A673 (cell line): ENCODE measurements around the gene TAAR9. TPM values are rescaled to one million over a fixed set of nuclear protein-coding genes. Genes with fewer than 3 reads are reported as not detected.

Experiments
- BruUV-seq: library from RNA; stranded (reverse); fragments of 400-500 nt; replicated peaks from 2 replicates; lab custom pipeline; 2021; lab: Mats Ljungman, UMichigan
- CTCF ChIA-PET: fragments of 300-600 bp; sonication (Branson Sonifier 250); formaldehyde crosslinking; loops from one replicate; lab custom pipeline; 2022; ENCODE audit warnings: antibody characterized with exemption; lab: Charles Lee
- POLR2A ChIA-PET: fragments of 300-600 bp; sonication (Branson Sonifier 250); formaldehyde crosslinking; loops from one replicate; lab custom pipeline; 2022; ENCODE audit warnings: antibody characterized with exemption; ENCODE audit not compliant: low non-redundant PET; lab: Charles Lee
- DNase-seq: peaks from one replicate; pipeline ENCODE4 v3.0.0-alpha.2; 2015; ENCODE audit warnings: low spot score
- H3K27ac ChIP-seq: fragments of 200-600 bp; sonication (generic); 2 replicates; pipeline ENCODE4 v1.5.1; 2016; ENCODE audit warnings: mixed run types, low read depth, mild to moderate bottlenecking, mixed read lengths, antibody characterized with exemption, low read length; ENCODE audit not compliant: poor library complexity, severe bottlenecking
- H3K27me3 ChIP-seq: fragments of 200-600 bp; sonication (generic); replicated peaks from 2 replicates; pipeline ENCODE4 v1.6.1; 2017; ENCODE audit warnings: mixed run types, low read depth, mild to moderate bottlenecking, mixed read lengths, antibody characterized with exemption, low read length; ENCODE audit not compliant: insufficient read depth, poor library complexity
- H3K36me3 ChIP-seq: fragments of 200-600 bp; sonication (generic); 2 replicates; pipeline ENCODE4 v1.6.1; 2016; ENCODE audit warnings: mixed run types, mild to moderate bottlenecking, mixed read lengths, antibody characterized with exemption, low read length; ENCODE audit not compliant: insufficient read depth, poor library complexity, severe bottlenecking
- H3K4me1 ChIP-seq: fragments of 200-600 bp; sonication (generic); 2 replicates; pipeline ENCODE4 v1.6.1; 2017; ENCODE audit warnings: mixed run types, mild to moderate bottlenecking, mixed read lengths, antibody characterized with exemption, low read length; ENCODE audit not compliant: insufficient read depth, poor library complexity, severe bottlenecking
- H3K4me3 ChIP-seq: fragments of 200-600 bp; sonication (generic); 2 replicates; pipeline ENCODE4 v1.5.1; 2016; ENCODE audit warnings: low read depth, mixed run types, mild to moderate bottlenecking, mixed read lengths, low read length; ENCODE audit not compliant: poor library complexity, severe bottlenecking
- H3K9me3 ChIP-seq: fragments of 200-600 bp; sonication (generic); 2 replicates; pipeline ENCODE4 v1.6.1; 2016; ENCODE audit warnings: mixed run types, low read depth, mild to moderate bottlenecking, mixed read lengths, antibody characterized with exemption, low read length; ENCODE audit not compliant: poor library complexity, severe bottlenecking
- EZH2 ChIP-seq: fragments of 200-600 bp; sonication (generic); IDR thresholded peaks from 2 replicates; pipeline ENCODE4 v1.6.1; 2017; ENCODE audit warnings: borderline replicate concordance, low read depth, mild to moderate bottlenecking, mixed read lengths, antibody characterized with exemption, low read length; ENCODE audit not compliant: poor library complexity, severe bottlenecking
- intact Hi-C: fragments of 100-400 bp; cut with micrococcal nuclease; formaldehyde crosslinking; loops from one replicate; pipeline ENCODE4 v1.10.0; 2022; ENCODE audit not compliant: unreplicated experiment
- total RNA-seq: library from RNA; stranded (reverse); gene quantifications from 2 replicates; pipeline ENCODE4 v1.2.3, GENCODE V29; 2021
- TF ChIP-seq, protein P1 (sequence below): fragments of 300-800, 200-600 bp; sonication (generic); conservative IDR thresholded peaks from 2 replicates; pipeline ENCODE4 v1.5.1; 2017; ENCODE audit warnings: low read depth, mild to moderate bottlenecking, antibody characterized with exemption, low read length, moderate library complexity, mixed read lengths

TAAR9 gene
- total RNA-seq, 1 experiment from 2014 or later = not detected

DNA sequence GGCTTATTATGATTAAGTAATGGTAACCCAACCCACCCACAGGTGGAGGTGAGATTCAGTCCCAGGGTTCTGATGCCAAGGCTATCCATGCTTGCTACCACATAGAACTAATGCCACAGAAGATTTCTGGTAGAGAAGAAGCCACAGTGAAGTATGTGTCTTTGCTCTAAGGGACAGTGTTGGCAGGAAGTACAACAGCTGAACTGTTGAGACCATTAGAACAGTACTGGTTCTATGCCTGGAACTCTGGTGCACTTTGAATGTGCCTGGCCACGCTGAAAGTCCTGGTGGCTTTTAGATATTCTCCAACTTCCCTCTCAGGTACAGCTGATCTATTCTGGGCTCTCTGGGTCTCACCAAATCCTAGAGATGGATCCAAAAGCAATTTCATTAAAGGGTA is 32.9 kb upstream of the TAAR9 start:
- intact Hi-C loops = no loop called here
- no TSS peak for BruUV-seq
- CTCF ChIA-PET = no interaction called here

DNA sequence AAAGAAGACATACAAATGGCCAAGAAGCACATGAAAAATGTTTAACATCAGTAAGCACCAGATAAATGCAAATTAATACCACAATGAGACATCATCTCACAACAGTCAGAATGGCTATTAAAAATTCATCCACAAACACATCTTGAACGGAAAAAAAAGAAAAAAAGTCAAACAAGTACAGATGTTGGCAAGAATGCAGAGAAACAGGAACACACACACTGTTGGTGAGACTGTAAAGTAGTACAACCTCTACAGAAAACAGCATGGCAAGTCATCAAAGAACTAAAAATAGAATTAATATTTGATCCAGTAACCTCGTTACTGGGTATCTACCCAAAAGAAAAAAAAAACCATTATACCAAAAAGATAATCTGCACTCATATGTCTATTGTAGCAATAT is 31.6 kb upstream of the TAAR9 start:
- Histone ChIP-seq H3K27me3 (no peaks in the 10 kb centered on the region), H3K9me3 (no peaks in the 10 kb centered on the region), H3K4me3 (no peak overlapping the region), H3K27ac (no peak overlapping the region), H3K36me3 (no peaks in the 10 kb centered on the region), H3K4me1 (no peaks in the 10 kb centered on the region)
- no TSS peak for BruUV-seq
- DNase-seq = no peak
- no peak for TF ChIP-seq EZH2
- TF ChIP-seq, protein P1, sequence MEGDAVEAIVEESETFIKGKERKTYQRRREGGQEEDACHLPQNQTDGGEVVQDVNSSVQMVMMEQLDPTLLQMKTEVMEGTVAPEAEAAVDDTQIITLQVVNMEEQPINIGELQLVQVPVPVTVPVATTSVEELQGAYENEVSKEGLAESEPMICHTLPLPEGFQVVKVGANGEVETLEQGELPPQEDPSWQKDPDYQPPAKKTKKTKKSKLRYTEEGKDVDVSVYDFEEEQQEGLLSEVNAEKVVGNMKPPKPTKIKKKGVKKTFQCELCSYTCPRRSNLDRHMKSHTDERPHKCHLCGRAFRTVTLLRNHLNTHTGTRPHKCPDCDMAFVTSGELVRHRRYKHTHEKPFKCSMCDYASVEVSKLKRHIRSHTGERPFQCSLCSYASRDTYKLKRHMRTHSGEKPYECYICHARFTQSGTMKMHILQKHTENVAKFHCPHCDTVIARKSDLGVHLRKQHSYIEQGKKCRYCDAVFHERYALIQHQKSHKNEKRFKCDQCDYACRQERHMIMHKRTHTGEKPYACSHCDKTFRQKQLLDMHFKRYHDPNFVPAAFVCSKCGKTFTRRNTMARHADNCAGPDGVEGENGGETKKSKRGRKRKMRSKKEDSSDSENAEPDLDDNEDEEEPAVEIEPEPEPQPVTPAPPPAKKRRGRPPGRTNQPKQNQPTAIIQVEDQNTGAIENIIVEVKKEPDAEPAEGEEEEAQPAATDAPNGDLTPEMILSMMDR = no peak
- CTCF ChIA-PET = no interaction called here
- intact Hi-C loops = no loop called here
- POLR2A ChIA-PET = no interaction called here

More for the DNA sequence above, 32.9 kb upstream of the TAAR9 start:
- H3K4me3 ChIP-seq = no peak overlapping the region
- no peak for DNase-seq
- POLR2A ChIA-PET = no interaction called here
- H3K4me1 ChIP-seq = no peaks in the 10 kb centered on the region
- no peaks in the 10 kb centered on the region for H3K36me3 ChIP-seq
- no peaks in the 10 kb centered on the region for H3K27me3 ChIP-seq
- TF ChIP-seq EZH2 = no peak
- TF ChIP-seq, protein P1 = no peak
- H3K27ac ChIP-seq = no peak overlapping the region
- no peaks in the 10 kb centered on the region for H3K9me3 ChIP-seq

DNA sequence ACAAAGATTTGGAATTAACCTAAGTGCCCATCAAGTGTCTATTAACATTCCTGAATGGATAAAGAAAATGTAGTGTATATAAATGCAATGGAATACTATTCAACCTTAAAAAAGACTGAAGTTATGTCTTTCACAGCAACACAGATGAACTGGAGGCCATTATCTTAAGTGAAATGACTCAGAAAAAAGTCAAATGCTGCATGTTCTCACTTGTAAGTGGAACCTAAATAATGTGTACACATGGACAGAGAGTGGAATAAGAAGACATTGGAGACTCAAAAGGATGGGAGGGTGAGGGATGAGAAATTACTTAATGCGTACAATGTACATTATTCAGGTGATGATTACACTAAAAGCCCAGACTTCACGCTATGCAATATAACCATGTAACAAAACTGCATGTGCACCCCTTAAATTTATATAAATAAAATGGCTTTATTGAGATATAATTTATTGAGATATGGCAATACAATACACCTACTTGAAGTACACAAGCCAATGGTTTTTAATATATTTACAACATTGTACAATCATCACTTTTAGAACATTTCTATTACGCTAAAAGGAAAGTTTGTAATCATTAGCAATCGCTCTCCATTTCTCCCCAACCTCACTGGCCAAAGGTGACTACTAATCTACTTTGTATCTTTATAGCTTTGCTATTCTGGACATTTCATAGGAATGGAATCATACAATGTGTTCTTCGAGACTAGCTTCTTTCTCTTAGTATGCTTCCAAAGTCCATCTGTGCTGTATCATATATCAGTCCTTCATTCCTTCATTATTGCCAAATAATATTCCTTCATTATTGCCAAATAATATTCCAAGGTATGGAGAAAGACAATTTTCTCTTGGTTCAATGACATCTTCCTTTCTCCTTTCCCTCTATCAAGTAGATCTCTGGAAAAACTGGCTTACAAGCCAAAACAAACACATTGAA is 30.9 kb upstream of the TAAR9 start:
- DNase-seq = no peak
- POLR2A ChIA-PET = no interaction called here
- TF ChIP-seq, protein P1 = no peak
- Histone ChIP-seq H3K27me3 (no peaks in the 10 kb centered on the region), H3K9me3 (no peaks in the 10 kb centered on the region), H3K36me3 (no peaks in the 10 kb centered on the region), H3K4me3 (no peak overlapping the region), H3K27ac (no peak overlapping the region), H3K4me1 (peaks cover 5% of the 10 kb centered on the region)
- CTCF ChIA-PET = no interaction called here
- intact Hi-C loops = no loop called here
- BruUV-seq = no TSS peak
